OCI-LY1 (cell line): Measurements from ENCODE around the gene CCDC141.
A peak's percentile ranks its signal among the peaks of the same experiment; 100 is the strongest.

Experiments
- H2AFZ ChIP-seq: fragments of 200-600 bp; sonication (generic), shearing (Covaris generic); 2 replicates; pipeline ENCODE4 v1.6.0; 2014; ENCODE audit warnings: antibody characterized with exemption, mild to moderate bottlenecking, low read length
- H3F3A ChIP-seq: fragments of 200-600 bp; sonication (generic), shearing (Covaris generic); 2 replicates; pipeline ENCODE4 v1.6.0; 2014; ENCODE audit warnings: mild to moderate bottlenecking, antibody characterized with exemption, low read length, moderate library complexity; ENCODE audit not compliant: insufficient read depth
- H3K27ac ChIP-seq: fragments of 200-600 bp; sonication (generic); 2 replicates; pipeline ENCODE4 v1.5.1; 2014; ENCODE audit warnings: low read length, mixed run types, mild to moderate bottlenecking, low read depth; ENCODE audit not compliant: poor library complexity, severe bottlenecking
- H3K27me3 ChIP-seq: fragments of 200-600 bp; sonication (generic); 2 replicates; pipeline ENCODE4 v1.6.0; 2014; ENCODE audit warnings: antibody characterized with exemption, mild to moderate bottlenecking, low read length, moderate library complexity; ENCODE audit not compliant: insufficient read depth
- H3K36me3 ChIP-seq: fragments of 200-600 bp; sonication (generic); 2 replicates; pipeline ENCODE4 v1.6.1; 2014; ENCODE audit warnings: mild to moderate bottlenecking, antibody characterized with exemption, low read length, moderate library complexity, mixed read lengths; ENCODE audit not compliant: insufficient read depth
- H3K4me1 ChIP-seq: fragments of 200-600 bp; sonication (generic); 2 replicates; pipeline ENCODE4 v1.5.1; 2014; ENCODE audit warnings: mild to moderate bottlenecking, low read length, moderate library complexity; ENCODE audit not compliant: insufficient read depth, severe bottlenecking
- H3K4me2 ChIP-seq: fragments of 200-600 bp; sonication (generic), shearing (Covaris generic); 2 replicates; pipeline ENCODE4 v1.6.1; 2014; ENCODE audit warnings: low read length
- H3K4me3 ChIP-seq: fragments of 200-600 bp; sonication (generic); 2 replicates; pipeline ENCODE4 v1.5.1; 2014; ENCODE audit warnings: low read length, low read depth, mild to moderate bottlenecking, mixed read lengths; ENCODE audit not compliant: poor library complexity, severe bottlenecking
- H3K79me2 ChIP-seq: fragments of 200-600 bp; shearing (Covaris generic); 2 replicates; pipeline ENCODE4 v1.6.1; 2016; ENCODE audit warnings: mixed run types, low read length, mixed read lengths; ENCODE audit not compliant: insufficient read depth
- H3K9ac ChIP-seq: fragments of 200-600 bp; sonication (generic), shearing (Covaris generic); 2 replicates; pipeline ENCODE4 v1.6.1; 2014; ENCODE audit warnings: mild to moderate bottlenecking, low read length, mixed read lengths
- H3K9me2 ChIP-seq: fragments of 200-600 bp; sonication (generic), shearing (Covaris generic); 2 replicates; pipeline ENCODE4 v1.6.1; 2014; ENCODE audit warnings: low read depth, mild to moderate bottlenecking, low read length, mixed read lengths
- H3K9me3 ChIP-seq: fragments of 200-600 bp; shearing (Covaris generic); 2 replicates; pipeline ENCODE4 v1.6.1; 2014; ENCODE audit warnings: low read length, mixed read lengths
- H4K20me1 ChIP-seq: fragments of 200-600 bp; sonication (generic), shearing (Covaris generic); 2 replicates; pipeline ENCODE4 v1.6.0; 2016; ENCODE audit warnings: mild to moderate bottlenecking, low read length; ENCODE audit not compliant: insufficient read depth
- CTCF ChIP-seq: fragments of 200-600 bp; sonication (generic), shearing (Covaris generic); IDR thresholded peaks from 2 replicates; pipeline ENCODE4 v1.5.1; 2017; ENCODE audit warnings: mild to moderate bottlenecking, antibody characterized with exemption, low read length, moderate library complexity, mixed read lengths
- EZH2 ChIP-seq: fragments of 200-600 bp; sonication (generic), shearing (Covaris generic); IDR thresholded peaks from 2 replicates; pipeline ENCODE4 v1.8.0; 2017; ENCODE audit warnings: borderline replicate concordance, mixed run types, mild to moderate bottlenecking, antibody characterized with exemption, low read length, moderate library complexity, mixed read lengths

Gene CCDC141

GRCh38 chr2:178914259-178914849 is 135.6 kb downstream of the CCDC141 start:
- no peaks in the 10 kb centered on the region for H3K9me2 ChIP-seq
- no peak overlapping the region for H3K4me2 ChIP-seq
- no peak overlapping the region for H3K27ac ChIP-seq
- no peaks in the 10 kb centered on the region for H3F3A ChIP-seq
- no peaks in the 10 kb centered on the region for H4K20me1 ChIP-seq
- H3K79me2 ChIP-seq: no peaks in the 10 kb centered on the region
- no peak overlapping the region for H3K4me3 ChIP-seq
- no peaks in the 10 kb centered on the region for H3K36me3 ChIP-seq
- no peaks in the 10 kb centered on the region for H3K27me3 ChIP-seq
- TF ChIP-seq CTCF: peak; percentile 90
- TF ChIP-seq EZH2: no peak
- H3K9ac ChIP-seq: no peak overlapping the region
- no peak overlapping the region for H2AFZ ChIP-seq
- peaks cover 3% of the 10 kb centered on the region for H3K4me1 ChIP-seq
- no peaks in the 10 kb centered on the region for H3K9me3 ChIP-seq

- Histone ChIP-seq H3K9ac (no peak overlapping the region), H3K79me2 (no peaks in the 10 kb centered on the region), H3K4me2 (no peak overlapping the region), H3K9me2 (no peaks in the 10 kb centered on the region), H3K36me3 (no peaks in the 10 kb centered on the region), H3K4me1 (no peaks in the 10 kb centered on the region), H3K27me3 (no peaks in the 10 kb centered on the region), H3K4me3 (no peak overlapping the region), H2AFZ (no peak overlapping the region), H4K20me1 (no peaks in the 10 kb centered on the region), H3K9me3 (no peaks in the 10 kb centered on the region), H3F3A (no peaks in the 10 kb centered on the region), H3K27ac (no peak overlapping the region)
- TF ChIP-seq CTCF: no peak
- TF ChIP-seq EZH2: no peak
Measured at GRCh38 chr2:178913049-178913441, 136.9 kb downstream of the CCDC141 start.

GRCh38 chr2:178912416-178913048 is 137.4 kb downstream of the CCDC141 start:
- H2AFZ ChIP-seq: no peak overlapping the region
- no peaks in the 10 kb centered on the region for H3K4me1 ChIP-seq
- H3K4me3 ChIP-seq: no peak overlapping the region
- no peaks in the 10 kb centered on the region for H3K9me2 ChIP-seq
- H3K27me3 ChIP-seq: no peaks in the 10 kb centered on the region
- H3K79me2 ChIP-seq: no peaks in the 10 kb centered on the region
- no peak overlapping the region for H3K27ac ChIP-seq
- H3K4me2 ChIP-seq: no peak overlapping the region
- no peaks in the 10 kb centered on the region for H3K9me3 ChIP-seq
- no peak overlapping the region for H3K9ac ChIP-seq
- no peaks in the 10 kb centered on the region for H3F3A ChIP-seq
- no peak for TF ChIP-seq CTCF
- no peak for TF ChIP-seq EZH2
- no peaks in the 10 kb centered on the region for H4K20me1 ChIP-seq
- no peaks in the 10 kb centered on the region for H3K36me3 ChIP-seq
